ENCODE data around the gene PMEL.

- no peak for TF ChIP-seq POLR2A (IDR thresholded peaks at IDR 0.05)
- TF ChIP-seq, protein P1, sequence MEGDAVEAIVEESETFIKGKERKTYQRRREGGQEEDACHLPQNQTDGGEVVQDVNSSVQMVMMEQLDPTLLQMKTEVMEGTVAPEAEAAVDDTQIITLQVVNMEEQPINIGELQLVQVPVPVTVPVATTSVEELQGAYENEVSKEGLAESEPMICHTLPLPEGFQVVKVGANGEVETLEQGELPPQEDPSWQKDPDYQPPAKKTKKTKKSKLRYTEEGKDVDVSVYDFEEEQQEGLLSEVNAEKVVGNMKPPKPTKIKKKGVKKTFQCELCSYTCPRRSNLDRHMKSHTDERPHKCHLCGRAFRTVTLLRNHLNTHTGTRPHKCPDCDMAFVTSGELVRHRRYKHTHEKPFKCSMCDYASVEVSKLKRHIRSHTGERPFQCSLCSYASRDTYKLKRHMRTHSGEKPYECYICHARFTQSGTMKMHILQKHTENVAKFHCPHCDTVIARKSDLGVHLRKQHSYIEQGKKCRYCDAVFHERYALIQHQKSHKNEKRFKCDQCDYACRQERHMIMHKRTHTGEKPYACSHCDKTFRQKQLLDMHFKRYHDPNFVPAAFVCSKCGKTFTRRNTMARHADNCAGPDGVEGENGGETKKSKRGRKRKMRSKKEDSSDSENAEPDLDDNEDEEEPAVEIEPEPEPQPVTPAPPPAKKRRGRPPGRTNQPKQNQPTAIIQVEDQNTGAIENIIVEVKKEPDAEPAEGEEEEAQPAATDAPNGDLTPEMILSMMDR (IDR thresholded peaks at IDR 0.05), result no peak
- no peak for TF ChIP-seq EP300 (IDR thresholded peaks at IDR 0.05)
Observed at GRCh38 chr12:56004211-56004610, 38.4 kb upstream of the PMEL start.

Measured in upper lobe of left lung (tissue), 4 donors.